ENCODE measurements around the gene OXCT2.

- no peak for TF ChIP-seq REST (IDR thresholded peaks at IDR 0.05; ENCODE audit: insufficient replicate concordance, low read depth)
- no peak for TF ChIP-seq CTCF (IDR thresholded peaks at IDR 0.05; ENCODE audit: insufficient read depth, low read length)
- TF ChIP-seq POLR2AphosphoS5 (IDR thresholded peaks at IDR 0.05; ENCODE audit: low read depth), result no peak
- no peak for TF ChIP-seq GABPA (IDR thresholded peaks at IDR 0.05; ENCODE audit: low read depth)
- no peak for TF ChIP-seq SPI1 (IDR thresholded peaks at IDR 0.05; ENCODE audit: borderline replicate concordance, low read depth)
These were observed 38.0 kb downstream of the OXCT2 start for GRCh38 chr1:39733161-39733560.

Data from HL-60 (cell line).